HG03064 (cell line): ENCODE measurements around the gene ATAD5.
A peak's percentile ranks its signal among the peaks of the same experiment; 100 is the strongest.
"Not testable (repeated sequence)": the region's sequence is repeated elsewhere in the genome, so short reads cannot be mapped to it uniquely, and the experiment has no call there.

ENCODE experiments used
- ATAC-seq: cut with Tn5 transposase; IDR thresholded peaks from one replicate; pipeline ENCODE4 v1.9.1; 2021; ENCODE audit warnings: low read depth; ENCODE audit not compliant: unreplicated experiment

The ATAD5 gene

DNA sequence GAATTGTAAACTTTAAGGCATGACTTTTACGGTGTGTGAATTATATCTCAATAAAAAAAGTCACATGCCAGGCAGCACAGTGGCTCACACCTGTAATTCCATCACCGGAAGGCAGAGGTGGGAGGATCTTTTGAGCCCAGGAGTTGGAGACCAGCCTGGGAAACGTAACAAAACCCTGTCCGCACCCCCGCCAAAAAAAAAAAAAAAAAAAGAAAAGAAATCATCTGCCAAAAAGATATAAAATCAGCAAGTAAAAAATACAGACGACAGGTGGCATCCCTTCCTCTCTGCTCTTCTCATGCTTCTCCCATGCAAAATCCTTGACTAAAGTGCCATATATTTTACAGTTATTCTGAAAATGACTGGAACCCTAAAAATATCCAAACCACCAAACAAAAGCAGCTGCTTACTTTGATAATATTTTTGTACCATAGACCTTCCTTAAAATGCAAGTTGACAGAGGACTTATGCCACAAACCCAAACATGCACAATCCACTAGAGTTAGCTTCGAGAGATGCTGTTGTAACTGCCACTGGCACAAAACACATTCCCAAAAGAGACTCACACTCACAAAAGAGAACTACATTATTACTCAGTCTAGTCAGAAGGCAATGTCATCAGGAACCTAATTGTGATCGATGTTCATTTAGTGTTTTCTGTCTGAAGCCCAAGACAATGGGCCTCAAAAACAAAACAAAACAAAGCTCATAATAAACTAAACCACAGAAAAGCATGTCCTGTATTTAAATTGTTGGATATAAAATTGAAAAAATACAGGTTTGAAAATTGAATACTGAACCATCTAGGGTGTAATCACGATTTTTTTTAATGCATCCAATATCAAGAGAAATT lies 9.7 kb upstream of the ATAD5 start:
- no peak for ATAC-seq

DNA sequence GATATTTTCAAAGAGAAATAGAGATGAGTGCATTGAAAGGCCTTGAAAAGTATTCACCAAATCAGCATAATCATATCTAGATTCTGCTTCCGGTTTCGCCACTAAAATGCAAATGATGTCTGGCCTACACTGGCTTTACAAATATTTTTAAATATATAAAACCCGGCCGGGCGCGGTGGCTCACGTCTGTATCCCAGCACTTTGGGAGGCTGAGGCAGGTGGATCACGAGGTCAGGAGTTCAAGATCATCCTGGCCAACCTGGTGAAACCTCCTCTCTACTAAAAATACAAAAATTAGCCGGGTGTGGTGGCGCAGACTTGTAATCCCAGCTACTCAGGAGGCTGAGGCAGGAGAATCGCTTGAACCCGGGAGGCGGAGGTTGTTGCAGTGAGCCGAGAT lies 8.8 kb upstream of the ATAD5 start:
- not testable (repeated sequence) for ATAC-seq

DNA sequence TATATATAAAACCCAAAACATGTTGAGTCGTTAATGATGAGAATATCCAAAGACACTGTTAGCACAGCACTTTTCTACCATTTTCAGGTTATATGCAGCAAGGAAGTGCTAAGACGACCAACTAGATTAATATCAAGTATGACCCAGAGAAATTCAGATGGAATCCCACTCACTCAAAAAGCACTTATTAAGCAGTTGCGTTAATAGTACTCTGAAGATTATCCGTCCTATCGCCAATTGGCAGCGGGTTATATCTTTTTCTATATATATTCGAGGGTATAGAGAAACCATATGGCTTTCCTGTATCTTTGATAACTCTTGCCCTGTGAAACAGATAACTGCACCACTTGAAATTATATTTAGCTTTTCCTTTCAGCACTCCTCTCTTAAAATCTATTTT lies 8.3 kb upstream of the ATAD5 start:
- no peak for ATAC-seq

DNA sequence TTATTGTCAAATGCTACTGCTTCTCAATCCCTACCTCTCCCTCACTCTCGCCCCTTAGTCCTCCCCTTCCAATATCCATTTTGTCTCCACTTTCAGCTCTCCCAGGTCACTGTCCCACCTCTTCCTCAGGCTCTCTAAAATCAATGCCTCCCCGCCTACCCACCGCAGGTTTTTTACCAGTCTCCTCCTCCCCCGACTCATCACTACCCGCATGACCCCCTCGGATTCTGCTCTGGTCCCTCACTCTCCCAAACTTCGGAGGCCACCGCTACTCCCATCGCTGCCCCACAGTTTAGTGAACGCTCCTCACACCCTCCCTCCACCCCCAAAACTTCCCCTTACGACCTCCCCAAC lies 7.8 kb upstream of the ATAD5 start:
- no peak for ATAC-seq

DNA sequence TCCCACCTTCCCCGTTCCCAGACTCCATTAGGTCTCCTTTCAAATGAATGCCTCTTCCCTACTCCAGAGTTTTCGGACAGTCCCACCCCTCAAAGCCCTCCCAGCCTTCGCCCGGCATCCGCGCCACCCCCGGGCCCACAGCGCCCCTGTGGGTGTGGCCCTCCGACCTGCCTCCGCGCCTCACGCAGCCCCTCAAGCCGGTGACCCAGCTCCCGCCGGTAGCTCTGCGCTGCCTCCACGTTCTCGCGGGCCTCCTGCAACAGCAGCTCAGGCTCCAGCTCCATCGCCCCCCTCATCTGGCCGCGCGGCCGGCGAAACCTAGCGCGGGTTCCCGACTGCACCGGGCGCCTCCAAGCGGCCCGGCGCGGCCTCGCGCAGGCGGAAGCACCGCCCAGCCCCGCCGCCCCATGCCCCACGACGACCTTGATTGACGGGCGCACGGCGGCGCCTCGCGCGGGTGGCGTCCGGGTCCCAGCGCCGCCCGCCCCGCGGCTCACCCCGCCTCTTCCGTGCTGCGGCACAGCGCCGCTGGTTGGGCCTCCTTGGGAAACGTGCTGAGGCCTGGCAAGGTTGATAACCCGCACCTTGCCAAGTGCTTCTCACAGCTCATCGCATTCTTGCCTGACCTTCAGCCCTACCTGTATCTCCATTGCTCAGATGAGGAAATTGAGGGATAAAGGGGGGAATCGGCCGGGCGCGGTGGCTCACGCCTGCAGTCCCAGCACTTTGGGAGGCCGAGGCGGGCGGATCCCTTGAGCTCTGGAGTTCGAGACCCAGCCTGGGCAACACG lies 7.2 kb upstream of the ATAD5 start, which contains the start of gene CRLF3:
Gene CRLF3 (minus strand): TSS at position 337 of the 790 bp plus-strand sequence. CDS start 41 bp downstream, at position 296.
- peak; percentile 71 for ATAC-seq

DNA sequence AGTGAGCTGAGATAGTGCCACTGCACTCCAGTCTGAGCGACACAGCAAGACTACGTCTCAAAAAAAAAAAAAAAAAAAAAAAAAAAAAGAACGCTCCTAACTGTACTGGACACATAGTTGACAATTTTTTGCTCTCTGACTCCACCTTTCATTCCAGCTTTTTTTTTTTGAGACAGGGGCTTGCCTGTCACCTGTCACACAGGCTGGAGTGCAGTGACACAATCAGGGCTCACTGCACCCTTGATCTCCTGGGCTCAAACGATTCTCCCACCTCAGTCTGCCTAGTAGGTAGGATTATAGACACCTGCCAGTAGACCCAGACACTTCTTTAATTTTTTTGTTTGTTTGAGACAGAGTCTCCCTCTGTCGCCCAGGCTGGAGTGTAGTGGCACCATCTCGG lies 4.7 kb upstream of the ATAD5 start:
- no peak for ATAC-seq

DNA sequence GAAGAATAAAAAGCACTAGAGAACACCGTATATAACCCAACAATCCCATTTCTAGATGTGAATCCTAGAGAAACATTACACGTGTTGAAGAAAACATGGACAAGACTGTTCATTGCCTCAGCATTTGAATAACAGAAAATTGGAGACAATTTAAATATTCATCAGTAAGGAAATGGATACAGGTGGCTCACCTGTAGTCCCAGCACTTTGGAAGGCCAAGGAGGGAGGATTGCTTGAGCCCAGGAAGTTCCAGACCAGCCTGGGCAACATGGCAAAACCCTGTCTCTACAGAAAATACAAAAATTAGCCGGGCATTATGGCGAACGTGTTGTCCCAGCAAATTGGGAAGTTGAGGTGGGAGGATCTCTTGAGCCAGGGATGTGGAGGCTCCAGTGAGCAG lies 2.7 kb upstream of the ATAD5 start:
- no peak for ATAC-seq

DNA sequence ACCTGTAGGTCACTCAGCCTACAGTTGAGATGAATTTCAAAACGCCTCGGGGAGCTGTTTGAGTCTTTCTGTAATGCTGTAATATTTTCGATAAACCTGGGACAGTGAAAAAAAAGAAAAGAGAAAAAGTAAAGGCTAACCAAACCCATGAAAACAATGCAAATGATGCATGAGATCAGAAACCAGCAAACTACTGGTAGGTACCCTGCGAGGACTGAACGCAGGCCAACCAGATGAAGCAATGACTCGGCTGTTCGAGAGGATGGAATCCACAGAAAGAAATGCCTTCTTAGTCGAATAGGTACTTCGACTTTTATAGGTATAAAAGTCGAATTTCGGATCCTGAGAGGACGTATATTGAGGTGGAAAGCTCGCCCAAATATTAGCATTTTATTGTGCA lies 509 bp upstream of the ATAD5 start:
- no peak for ATAC-seq

DNA sequence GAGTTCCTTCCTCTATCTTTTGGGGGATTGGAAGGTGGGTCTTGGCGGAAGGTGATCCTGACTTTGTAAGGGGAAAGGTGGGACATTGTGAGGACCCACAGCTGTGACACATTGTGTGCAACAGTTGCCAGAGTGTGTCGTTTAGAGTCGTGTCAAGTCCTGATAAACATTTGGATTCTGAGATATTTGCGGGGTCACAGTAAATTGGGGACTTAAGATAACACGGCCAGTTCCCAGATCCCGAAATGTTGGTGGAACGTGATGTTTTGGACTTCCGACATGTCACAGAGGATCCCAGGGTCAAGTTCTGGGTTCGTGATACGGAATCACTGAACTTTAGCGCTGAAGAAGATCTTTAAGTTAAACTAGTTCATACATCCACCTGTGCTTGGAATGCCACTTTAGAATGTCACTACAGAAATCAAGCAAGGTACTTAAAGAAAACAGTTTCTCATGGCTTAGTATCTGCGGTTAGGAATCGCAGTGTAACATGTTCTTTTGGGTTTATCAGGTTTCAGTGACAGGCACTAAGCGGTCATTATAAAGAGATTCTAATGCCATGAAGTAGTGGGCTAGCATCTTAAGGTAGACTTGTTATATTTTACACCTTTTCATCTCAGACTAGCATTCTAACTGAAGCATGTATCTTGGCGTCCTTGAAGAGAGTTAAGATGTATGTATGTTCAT lies 815 bp downstream of the ATAD5 start:
- no peak for ATAC-seq

DNA sequence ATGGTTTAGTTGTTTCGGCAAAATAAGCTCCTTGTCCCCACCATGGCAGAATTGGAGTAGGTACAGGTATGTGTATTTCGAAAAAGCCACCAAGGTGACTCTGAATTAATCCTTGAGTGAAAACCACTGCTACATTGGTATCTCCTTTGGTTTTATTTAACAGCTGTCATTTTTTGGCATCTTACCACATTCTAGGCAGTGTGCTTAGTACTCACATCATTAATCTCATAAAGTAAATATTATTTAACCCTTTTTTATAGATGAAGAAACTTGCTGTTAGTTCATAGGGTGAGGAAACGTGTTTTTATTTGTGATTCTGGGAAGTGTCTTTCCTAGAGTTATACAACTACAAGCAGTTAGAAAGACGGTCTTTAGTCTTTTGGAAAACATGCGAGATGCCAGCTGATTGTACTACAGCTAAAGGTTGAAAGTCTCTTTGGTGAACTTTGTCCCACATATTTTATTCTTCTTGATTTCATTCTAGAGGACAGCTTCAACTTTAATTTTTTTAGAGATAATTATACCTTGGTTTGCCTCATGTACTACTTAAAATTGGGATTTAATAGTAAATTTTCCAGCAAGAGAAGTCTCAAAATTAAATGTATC lies 6.5 kb downstream of the ATAD5 start:
- ATAC-seq, result no peak

DNA sequence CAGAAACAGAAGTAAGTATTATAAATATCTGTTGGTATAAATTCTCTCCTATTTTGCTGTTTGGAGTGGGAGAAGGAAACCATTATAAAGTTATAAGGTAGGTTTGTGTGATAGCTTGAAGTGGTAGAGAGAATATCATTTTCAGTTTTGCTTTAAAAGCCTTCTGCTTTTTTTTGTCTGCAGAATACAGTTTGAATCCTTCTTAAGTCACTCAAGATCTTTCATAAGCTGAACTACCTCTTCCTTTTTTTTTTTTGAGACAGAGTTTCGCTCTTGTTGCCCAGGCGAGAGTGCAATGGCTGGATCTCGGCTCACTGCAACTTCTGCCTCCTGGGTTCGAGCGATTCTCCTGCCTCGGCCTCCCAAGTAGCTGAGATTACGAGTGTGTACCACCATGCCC lies 9.0 kb downstream of the ATAD5 start:
- no peak for ATAC-seq

DNA sequence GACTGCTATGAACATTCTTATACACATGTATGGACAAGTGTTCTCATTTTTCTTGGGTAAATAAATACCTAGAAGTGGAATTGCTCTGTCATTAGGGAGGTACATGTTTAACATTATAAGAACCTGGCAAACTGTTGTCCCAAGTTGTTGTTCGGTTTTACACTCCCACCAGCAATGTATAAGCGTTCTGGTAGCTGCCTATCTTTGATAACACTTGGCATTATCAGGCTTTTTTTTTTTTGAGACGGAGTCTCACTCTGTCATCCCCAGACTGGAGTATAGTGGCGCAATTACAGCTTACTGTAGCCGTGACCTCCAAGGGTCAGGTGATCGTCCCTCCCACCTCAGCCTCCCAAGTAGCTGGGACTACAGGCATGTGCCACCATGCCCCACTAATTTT lies 16.3 kb downstream of the ATAD5 start:
- ATAC-seq, result no peak

DNA sequence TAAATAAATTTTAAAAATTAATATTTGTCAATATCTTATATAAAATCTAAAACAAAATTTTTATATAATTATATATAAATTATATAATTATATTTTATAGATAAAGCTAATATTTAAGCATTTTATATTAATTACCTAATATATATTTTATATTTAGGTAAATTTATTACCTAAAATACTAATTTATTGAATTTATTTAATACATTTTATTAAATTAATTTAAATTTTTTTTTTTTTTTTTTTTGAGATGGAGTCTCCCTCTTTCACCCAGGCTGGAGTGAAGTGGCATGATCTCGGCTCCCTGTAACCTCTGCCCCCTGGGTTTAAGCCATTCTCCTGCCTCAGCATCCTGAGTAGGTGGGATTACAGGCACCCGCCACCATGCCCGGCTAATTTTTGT lies 22.4 kb downstream of the ATAD5 start:
- ATAC-seq, result no peak

DNA sequence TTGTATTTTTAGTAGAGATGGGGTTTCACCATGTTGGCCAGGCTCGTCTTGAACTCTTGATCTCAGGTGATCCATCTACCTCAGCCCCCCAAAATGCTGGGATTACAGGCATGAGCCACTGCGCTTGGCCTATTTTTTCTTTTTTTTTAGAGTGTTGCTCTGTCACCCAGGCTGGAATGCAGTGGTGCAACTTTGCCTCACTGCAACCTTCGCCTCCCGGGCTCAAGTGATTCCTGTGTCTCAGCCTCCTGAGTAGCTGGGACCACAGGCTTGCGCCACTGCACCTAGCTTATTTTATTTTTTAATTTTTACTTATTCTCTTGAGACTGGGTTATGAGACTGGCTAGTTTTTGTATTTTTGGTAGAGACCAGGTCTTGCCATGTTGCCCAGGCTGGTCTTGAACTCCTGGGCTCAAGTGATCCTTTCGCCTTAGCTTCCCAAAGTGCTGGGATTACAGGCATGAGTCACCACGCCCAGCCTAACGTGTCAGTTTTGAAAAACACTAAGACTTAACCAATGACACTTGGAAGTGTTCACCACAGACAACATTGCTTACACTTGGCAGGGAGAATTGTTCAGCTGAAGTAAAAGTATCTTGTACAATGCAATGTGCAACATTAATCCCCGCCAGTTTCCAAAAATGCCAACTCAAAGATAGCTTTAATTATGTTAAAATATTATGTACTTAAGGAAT lies 26.9 kb downstream of the ATAD5 start:
- ATAC-seq, result no peak

DNA sequence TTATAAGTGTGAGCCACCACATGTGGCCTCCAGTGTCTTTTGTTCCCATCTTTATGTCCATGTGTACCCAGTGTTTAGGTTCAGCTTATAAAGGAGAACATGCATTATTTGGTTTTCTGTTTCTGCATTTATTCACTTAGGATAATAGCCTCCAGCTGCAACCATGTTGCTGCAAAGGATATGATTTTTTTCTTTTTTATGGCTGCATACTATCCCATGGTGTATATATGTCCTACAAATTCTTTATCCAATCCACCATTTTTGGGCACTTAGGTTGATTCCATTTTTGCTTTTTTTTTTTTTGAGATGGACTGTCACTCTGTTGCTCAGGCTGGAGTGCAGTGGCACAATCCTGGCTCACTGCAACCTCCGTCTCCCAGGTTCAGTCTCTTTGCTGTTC lies 32.9 kb downstream of the ATAD5 start:
- no peak for ATAC-seq

DNA sequence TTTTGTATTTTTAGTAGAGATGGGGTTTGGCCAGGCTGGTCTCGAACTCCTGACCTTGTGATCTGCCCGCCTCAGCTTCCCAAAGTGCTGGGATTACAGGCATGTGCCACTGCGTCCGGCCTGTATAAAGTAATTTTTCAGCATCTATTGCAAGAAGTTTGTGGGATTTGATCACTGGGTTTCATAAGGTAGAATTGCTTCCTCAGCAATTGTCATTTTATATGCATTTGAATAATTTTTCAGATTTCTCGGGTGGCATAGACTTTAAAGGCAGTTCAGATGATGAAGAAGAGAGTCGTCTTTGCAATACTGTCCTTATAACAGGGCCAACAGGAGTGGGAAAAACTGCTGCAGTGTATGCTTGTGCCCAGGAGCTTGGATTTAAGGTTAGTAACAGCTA lies 37.2 kb downstream of the ATAD5 start:
- ATAC-seq, result no peak

DNA sequence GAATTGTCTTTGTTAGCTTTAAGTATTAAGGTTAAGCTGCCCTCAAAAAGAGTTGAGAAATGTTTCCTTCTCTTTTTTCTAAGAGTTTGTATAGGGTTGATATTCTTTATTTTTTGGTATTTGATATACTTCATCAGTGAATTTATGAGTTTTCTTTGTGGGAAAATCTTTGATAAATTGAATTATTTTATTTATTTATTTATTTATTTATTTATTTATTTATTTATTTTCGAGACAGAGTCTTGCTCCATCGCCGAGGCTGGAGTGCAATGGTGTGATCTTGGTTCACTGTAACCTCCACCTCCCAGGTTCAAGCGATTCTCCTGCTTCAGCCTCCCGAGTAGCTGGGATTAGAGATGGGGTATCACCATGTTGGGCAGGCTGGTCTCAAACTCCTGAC lies 54.4 kb downstream of the ATAD5 start:
- no peak for ATAC-seq

DNA sequence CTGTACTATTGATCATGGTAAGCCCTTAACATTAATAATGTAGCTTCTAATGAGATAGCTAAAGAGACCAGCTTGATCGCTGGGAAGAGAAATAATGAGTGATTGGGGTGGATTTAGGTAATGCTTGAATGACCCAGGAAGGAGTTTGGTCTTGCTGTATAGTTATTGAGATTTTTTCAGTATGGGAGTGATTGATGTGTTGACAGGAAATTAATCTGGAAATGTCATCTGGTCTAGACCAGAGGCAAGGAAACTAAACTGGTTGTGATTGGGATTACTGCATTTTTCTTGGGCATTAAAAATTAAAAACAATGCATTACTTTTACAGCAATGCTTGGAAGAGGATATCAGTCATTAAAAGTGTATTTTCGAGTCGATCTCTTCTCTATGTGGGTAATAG lies 62.5 kb downstream of the ATAD5 start:
- ATAC-seq, result no peak

DNA sequence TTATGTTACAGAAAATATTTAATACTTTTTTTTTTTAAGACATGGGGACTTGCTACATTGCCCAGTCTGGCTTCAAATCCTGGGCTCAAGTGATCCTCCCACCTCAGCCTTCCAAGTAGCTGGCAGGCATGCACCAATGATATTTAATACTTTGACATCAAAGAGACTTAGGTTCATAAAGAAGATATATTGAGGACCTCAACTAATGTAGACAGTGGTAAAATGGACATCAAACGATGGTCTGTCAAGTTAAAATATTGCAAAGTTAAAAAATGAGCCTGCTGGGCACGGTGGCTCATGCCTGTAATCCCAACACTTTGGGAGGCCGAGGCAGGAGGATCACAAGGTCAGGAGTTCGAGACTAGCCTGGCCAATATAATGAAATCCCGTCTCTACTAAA lies 65.5 kb downstream of the ATAD5 start:
- no peak for ATAC-seq

DNA sequence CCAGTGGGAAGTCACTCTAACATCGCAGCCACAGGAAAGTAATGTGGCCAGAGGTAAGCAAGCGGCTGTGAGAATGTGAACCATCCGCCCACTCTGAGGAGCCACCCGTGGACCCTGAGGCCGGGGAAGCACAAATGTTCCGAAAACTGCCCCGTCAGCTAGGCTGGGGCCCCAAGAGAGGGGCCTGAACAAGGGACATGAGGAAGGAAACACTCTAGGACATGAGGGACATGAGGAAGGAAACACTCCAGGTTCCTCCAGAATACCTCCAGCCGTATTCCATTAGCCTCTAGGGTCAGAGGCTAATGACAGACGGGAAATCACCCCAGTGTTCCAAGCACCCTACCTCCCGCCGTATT lies 74.0 kb downstream of the ATAD5 start:
- ATAC-seq, result peak; percentile 42
